Activated T-cell treated with anti-CD3 and anti-CD28 coated beads, Interleukin-2, amount 50 U/mL, for 24 hours (primary cell): Measurements from ENCODE around the gene AMBRA1.
"Not testable (repeated sequence)": the region's sequence is repeated elsewhere in the genome, so short reads cannot be mapped to it uniquely, and the experiment has no call there.

Source experiments
- DNase-seq: peaks from one replicate; pipeline ENCODE4 v3.0.0-alpha.2; 2020
- H3K27ac Mint-ChIP-seq: 2 replicates; pipeline ENCODE4 v1.8.0; 2020; ENCODE audit warnings: mild to moderate bottlenecking, mixed read lengths
- H3K27me3 Mint-ChIP-seq: 2 replicates; pipeline ENCODE4 v1.8.0; 2020; ENCODE audit warnings: mixed read lengths
- H3K36me3 Mint-ChIP-seq: 2 replicates; pipeline ENCODE4 v1.8.0; 2020; ENCODE audit warnings: low read depth, mixed read lengths
- H3K4me1 Mint-ChIP-seq: 2 replicates; pipeline ENCODE4 v1.8.0; 2020; ENCODE audit warnings: low read depth, mixed read lengths
- H3K4me3 Mint-ChIP-seq: 2 replicates; pipeline ENCODE4 v1.8.0; 2020; ENCODE audit warnings: mild to moderate bottlenecking, moderate library complexity, mixed read lengths
- H3K9me3 Mint-ChIP-seq: 2 replicates; pipeline ENCODE4 v1.8.0; 2020; ENCODE audit warnings: mixed read lengths

Gene AMBRA1

DNA sequence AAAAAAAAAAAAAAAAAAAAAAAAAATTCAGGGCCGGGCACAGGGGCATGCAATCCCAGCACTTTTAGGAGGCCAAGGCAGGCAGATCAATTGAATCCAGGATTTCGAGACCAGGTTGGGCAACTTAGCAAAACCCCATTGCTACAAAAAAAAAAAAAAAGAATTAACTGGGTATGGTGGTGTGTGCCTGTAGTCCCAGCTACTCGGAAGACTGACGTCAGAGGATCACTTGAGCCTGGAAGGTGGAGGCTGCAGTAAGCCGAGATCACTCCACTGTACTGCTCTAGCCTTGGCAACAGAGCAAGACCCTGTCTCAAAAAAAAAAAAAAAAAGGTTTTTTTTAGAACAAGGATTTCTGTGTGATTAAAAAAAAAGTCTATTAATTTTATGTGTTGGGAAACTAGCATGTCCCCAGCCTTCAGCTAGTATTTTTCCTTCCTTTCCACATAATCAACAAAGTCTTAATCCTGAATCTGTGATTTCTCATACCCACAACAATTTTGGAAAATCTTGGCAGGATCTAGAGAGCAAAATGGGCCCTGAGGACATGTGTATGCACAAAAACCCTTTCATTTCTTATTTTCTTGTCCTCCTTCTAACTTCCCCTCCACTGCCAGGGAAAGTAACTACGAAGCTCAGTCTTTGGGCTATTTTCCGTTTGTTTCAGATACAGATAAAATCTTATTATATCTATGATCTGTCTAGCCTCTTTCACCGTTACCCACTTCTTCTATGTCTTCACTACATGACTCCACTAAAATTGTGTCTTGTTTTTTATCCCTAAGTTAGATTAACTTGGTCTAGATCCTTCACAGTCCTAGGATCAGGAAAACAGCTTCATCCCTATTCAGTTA, 5.7 kb upstream of the AMBRA1 start:
- no peak for DNase-seq

DNA sequence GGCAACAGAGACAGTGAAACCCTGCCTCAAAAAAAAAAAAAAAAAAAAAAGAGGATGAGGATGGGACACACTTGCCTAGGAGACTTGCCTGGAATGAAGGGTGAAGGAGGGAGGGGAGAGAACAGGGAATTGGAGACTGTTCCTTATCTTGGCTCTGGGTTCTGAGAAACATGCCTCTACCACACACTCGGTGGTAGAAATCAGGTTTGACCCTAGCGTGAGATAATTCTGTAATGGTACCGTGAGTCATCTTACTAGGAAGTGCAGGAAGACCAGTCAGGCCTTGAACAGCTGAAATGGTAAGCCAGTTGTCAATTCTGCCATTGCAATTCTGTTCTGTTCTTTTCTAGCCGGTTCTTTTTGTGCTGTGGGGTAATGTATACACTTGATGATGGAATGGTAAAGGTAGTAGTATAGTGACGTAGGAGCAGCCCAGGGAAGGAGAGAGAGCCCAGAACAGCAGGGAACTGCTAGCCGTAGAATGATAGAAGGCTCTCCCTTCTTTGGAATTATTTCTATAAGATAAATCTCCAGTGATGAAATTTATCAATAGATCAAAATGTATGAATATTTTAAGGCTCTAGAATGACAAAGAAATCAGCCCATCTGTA, 3.9 kb upstream of the AMBRA1 start:
- H3K27me3 Mint-ChIP-seq, result no peaks in the 10 kb centered on the region
- H3K4me3 Mint-ChIP-seq, result no peak overlapping the region
- peaks cover 12% of the 10 kb centered on the region for H3K36me3 Mint-ChIP-seq
- H3K4me1 Mint-ChIP-seq, result peaks cover 18% of the 10 kb centered on the region
- no peak for DNase-seq
- H3K27ac Mint-ChIP-seq, result peak overlapping the region; percentile 70
- H3K9me3 Mint-ChIP-seq, result no peaks in the 10 kb centered on the region

More for the DNA sequence above, 5.7 kb upstream of the AMBRA1 start:
- no peaks in the 10 kb centered on the region for H3K27me3 Mint-ChIP-seq
- H3K27ac Mint-ChIP-seq, result no peak overlapping the region
- peaks cover 6% of the 10 kb centered on the region for H3K4me1 Mint-ChIP-seq
- H3K9me3 Mint-ChIP-seq, result no peaks in the 10 kb centered on the region
- peaks cover 8% of the 10 kb centered on the region for H3K36me3 Mint-ChIP-seq
- H3K4me3 Mint-ChIP-seq, result no peak overlapping the region

DNA sequence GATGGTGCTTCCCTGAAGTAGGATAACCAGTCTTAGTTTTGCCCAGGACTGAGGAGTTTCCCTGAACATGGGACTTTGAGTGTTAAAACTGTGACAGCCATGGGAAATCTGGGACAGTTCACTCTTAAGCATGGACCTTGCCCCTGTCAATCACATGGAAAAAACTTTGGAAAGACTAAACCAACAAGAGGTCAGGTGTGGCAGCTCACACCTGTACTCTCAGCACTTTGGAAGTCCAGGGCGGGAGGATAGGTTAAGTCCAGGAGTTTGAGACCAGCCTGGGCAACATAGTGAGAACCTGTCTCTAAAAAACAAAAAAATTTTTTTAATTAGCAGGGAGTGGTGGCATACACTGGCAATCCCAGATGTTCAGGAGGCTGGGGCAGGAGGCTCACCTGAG, 3.3 kb upstream of the AMBRA1 start:
- H3K27ac Mint-ChIP-seq, result no peak overlapping the region
- peaks cover 24% of the 10 kb centered on the region for H3K4me1 Mint-ChIP-seq

DNA sequence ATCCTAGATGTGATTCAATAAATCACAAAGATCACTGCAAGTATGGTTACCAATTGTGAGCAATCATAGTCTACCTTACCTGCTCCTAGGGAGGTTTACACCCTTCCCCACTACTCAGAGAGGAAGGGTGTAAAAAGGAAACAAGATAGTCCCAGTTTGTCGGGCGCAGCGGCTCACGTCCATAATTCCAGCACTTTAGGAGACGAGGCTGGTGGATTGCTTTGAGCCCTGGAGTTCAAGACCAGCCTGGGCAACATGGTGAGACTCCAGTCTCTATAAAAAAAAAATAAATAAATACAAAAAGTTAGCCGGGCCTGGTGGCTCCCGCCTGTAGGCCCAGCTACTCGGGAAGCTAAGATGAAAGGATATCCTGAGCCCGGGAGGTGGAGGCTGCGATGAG, 962 bp upstream of the AMBRA1 start:
- peaks cover 22% of the 10 kb centered on the region for H3K36me3 Mint-ChIP-seq

More for the DNA sequence above, 3.3 kb upstream of the AMBRA1 start:
- H3K36me3 Mint-ChIP-seq, result peaks cover 12% of the 10 kb centered on the region
- no peaks in the 10 kb centered on the region for H3K9me3 Mint-ChIP-seq
- H3K4me3 Mint-ChIP-seq, result no peak overlapping the region
- DNase-seq, result no peak
- H3K27me3 Mint-ChIP-seq, result no peaks in the 10 kb centered on the region

DNA sequence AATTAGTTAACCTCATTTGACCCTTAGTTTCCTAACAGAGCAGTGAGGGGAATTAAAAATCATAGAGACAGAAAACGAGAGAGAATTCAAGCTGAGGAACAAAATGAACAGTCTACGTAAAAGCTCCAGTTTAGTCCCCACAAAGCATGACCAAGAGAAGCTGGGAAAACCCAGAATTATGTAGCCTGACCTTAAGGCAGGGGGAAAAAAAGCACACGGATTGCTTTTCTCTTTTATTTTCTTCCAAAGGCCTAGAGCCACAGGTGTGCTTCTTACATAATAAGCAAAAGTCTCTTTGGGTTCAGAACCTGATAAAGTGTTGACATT, 514 bp upstream of the AMBRA1 start:
- Mint-ChIP-seq H3K4me3 (peak overlapping the region; percentile 99), H3K27ac (peak overlapping the region; percentile 95), H3K27me3 (no peaks in the 10 kb centered on the region), H3K9me3 (no peaks in the 10 kb centered on the region), H3K4me1 (peaks cover 42% of the 10 kb centered on the region), H3K36me3 (peaks cover 23% of the 10 kb centered on the region)
- DNase-seq, result no peak

More for the DNA sequence above, 962 bp upstream of the AMBRA1 start:
- H3K4me1 Mint-ChIP-seq, result peaks cover 40% of the 10 kb centered on the region
- no peak overlapping the region for H3K4me3 Mint-ChIP-seq
- no peaks in the 10 kb centered on the region for H3K9me3 Mint-ChIP-seq
- DNase-seq, result no peak
- no peak overlapping the region for H3K27ac Mint-ChIP-seq
- no peaks in the 10 kb centered on the region for H3K27me3 Mint-ChIP-seq

DNA sequence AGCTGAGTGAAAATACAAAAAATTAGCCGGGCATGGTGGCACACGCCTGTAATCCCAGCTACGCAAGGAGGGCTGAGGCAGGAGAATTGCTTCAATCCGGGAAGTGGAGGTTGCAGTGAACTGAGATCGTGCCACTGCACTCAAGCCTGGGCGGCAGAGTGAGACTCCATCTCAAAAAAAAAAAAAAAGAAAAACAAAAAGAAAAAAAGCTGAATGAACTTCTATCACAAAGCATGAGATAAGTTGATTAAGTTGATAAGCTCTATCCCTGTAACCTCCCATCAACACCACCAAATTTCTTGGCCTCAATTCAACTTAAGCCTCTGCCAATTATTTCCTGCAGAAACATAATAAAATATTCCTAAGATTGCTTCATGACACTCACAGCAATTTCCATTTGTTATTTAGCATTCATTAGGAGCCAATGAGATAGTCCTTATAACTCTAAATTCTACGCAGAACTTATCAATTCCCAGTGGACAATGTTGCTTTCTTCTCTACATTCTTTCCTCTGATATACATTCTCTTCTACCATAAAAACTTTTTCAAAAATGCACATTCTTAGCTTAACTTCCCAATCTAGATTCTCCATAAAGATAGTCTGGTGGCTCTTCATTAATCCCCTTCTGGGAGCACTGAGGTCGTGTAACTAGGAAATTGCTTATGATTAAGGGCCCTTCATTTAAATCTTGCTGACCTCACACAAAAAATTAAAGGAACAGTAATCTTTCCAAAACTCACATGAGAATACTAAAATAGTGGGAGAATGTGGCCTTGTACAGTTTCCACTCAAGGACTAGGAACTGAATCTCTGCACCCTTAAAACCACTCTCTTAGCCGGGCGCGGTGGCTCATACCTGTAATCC, 2.9 kb downstream of the AMBRA1 start:
- H3K9me3 Mint-ChIP-seq, result no peaks in the 10 kb centered on the region
- H3K27ac Mint-ChIP-seq, result peak overlapping the region; percentile 56
- peak overlapping the region; percentile 37 for H3K4me3 Mint-ChIP-seq
- peaks cover 50% of the 10 kb centered on the region for H3K4me1 Mint-ChIP-seq
- H3K36me3 Mint-ChIP-seq, result peaks cover 41% of the 10 kb centered on the region
- no peak for DNase-seq
- H3K27me3 Mint-ChIP-seq, result no peaks in the 10 kb centered on the region

DNA sequence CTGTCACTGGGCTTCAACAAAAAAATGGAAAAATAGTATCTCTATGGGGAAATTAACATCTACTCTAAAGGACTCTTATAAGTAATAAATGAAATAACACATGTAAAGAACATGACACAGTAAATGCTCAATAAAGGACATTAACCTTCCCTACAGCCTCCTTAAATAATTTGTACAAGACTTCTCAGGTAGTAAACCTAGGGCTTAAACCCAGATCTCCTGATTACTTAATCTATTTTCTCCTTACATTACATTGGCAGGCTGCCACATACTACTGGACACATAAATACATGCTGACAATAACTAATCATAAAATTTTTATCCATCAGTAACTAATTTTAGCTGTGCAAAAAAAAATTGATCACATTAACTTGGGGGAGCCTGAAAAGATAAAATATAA, 4.9 kb downstream of the AMBRA1 start:
- Mint-ChIP-seq H3K9me3 (no peaks in the 10 kb centered on the region), H3K27ac (peak overlapping the region; percentile 1), H3K4me1 (peaks cover 43% of the 10 kb centered on the region), H3K4me3 (no peak overlapping the region), H3K27me3 (no peaks in the 10 kb centered on the region), H3K36me3 (peaks cover 47% of the 10 kb centered on the region)
- DNase-seq, result no peak

DNA sequence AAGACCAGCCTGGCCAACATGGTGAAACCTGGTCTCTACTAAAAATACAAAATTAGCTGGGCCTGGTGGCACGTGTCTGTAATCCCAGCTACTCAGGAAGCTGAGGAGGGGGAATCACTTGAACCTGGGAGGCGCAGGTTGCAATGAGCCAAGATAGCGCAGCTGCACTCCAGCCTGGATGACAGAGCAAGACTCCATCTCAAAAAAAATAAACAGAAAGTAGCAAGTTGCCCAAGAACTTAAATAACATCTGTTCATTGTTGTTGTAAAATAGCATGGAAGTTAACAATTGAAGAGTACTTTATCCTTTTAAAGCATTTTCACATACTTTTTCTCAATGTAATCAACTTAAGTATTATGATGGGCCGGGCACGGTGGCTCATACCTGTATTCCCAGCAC, 5.7 kb downstream of the AMBRA1 start:
- Mint-ChIP-seq H3K4me1 (peaks cover 41% of the 10 kb centered on the region), H3K27ac (no peak overlapping the region), H3K9me3 (no peaks in the 10 kb centered on the region), H3K27me3 (no peaks in the 10 kb centered on the region), H3K36me3 (peaks cover 39% of the 10 kb centered on the region), H3K4me3 (no peak overlapping the region)
- DNase-seq, result no peak

DNA sequence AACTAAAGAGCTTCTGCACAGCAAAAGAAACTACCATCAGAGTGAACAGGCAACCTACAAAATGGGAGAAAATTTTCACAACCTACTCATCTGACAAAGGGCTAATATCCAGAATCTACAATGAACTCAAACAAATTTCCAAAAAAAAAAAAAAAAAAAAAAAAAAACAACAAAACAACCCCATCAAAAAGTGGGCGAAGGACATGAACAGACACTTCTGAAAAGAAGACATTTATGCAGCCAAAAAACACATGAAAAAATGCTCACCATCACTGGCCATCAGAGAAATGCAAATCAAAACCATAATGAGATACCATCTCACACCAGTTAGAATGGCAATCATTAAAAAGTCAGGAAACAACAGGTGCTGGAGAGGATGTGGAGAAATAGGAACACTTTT, 10.3 kb downstream of the AMBRA1 start:
- not testable (repeated sequence) for H3K9me3 Mint-ChIP-seq, H3K4me3 Mint-ChIP-seq
- peaks cover 30% of the 10 kb centered on the region for H3K36me3 Mint-ChIP-seq

DNA sequence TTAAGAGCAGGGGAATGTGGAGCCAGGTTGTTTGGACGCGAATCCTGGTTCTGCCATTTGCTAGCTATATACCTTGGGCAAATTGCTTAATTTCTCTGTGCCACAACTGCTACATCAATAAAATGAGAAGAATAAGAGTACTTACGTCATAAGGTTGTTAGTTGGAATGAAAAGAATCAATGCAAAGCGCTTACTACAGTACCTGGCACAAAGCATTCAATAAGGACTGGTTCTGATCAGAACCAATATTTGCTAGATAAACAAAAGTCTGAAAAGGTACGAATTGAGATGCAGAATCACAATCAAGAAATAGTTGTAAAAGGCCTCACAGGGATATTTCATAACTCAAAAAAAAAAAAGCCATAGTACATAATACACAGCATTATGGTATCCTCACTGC, 11.2 kb downstream of the AMBRA1 start:
- H3K9me3 Mint-ChIP-seq, result no peaks in the 10 kb centered on the region
- no peak overlapping the region for H3K4me3 Mint-ChIP-seq
- H3K27me3 Mint-ChIP-seq, result no peaks in the 10 kb centered on the region
- peaks cover 34% of the 10 kb centered on the region for H3K36me3 Mint-ChIP-seq
- H3K27ac Mint-ChIP-seq, result no peak overlapping the region
- no peak for DNase-seq
- H3K4me1 Mint-ChIP-seq, result peaks cover 24% of the 10 kb centered on the region

More for the DNA sequence above, 10.3 kb downstream of the AMBRA1 start:
- H3K27ac Mint-ChIP-seq, H3K27me3 Mint-ChIP-seq, DNase-seq: not testable (repeated sequence)
- H3K4me1 Mint-ChIP-seq, result peaks cover 29% of the 10 kb centered on the region

DNA sequence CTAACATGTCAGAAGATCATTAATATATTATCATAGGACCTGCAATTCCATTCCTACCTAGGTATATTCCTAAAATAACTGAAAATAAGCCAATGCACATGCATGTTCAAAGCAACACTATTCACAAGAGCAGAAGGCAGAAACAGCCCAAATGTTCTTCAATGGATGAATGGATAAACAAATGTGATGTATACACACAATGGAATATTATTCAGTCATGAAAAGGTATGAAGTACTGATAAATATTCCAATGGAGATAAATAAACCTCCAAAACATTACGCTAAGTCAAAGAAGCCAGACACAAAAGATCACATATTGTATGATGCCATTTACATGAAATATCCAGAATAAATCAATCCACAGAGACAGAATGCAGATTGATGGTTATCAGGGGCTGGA, 16.8 kb downstream of the AMBRA1 start:
- peaks cover 44% of the 10 kb centered on the region for H3K36me3 Mint-ChIP-seq
- no peak overlapping the region for H3K27ac Mint-ChIP-seq
- H3K4me1 Mint-ChIP-seq, result peaks cover 40% of the 10 kb centered on the region
- no peaks in the 10 kb centered on the region for H3K27me3 Mint-ChIP-seq
- no peak overlapping the region for H3K4me3 Mint-ChIP-seq
- no peak for DNase-seq
- no peaks in the 10 kb centered on the region for H3K9me3 Mint-ChIP-seq

DNA sequence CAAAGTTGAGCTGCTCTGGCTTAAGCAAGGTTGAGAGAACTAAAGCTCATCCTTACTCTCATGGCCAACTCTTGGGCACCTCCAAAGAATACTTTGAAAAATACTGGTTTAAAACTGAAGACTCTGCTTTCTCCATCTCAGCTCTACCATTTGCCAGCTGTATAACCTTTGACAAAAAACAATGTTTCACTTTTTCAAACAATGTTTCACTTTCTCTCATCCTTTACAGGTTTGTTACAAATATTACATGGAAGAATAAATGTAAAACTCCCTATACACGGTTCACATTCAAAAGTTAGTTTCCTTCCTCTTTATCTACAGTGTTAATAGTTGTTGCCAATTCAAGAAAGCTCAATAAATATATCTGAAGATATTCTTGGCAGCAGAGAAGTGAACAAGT, 19.2 kb downstream of the AMBRA1 start:
- Mint-ChIP-seq H3K9me3 (no peaks in the 10 kb centered on the region), H3K4me3 (no peak overlapping the region), H3K36me3 (peaks cover 40% of the 10 kb centered on the region), H3K27me3 (no peaks in the 10 kb centered on the region), H3K4me1 (peaks cover 42% of the 10 kb centered on the region), H3K27ac (peak overlapping the region; percentile 67)
- DNase-seq, result no peak

DNA sequence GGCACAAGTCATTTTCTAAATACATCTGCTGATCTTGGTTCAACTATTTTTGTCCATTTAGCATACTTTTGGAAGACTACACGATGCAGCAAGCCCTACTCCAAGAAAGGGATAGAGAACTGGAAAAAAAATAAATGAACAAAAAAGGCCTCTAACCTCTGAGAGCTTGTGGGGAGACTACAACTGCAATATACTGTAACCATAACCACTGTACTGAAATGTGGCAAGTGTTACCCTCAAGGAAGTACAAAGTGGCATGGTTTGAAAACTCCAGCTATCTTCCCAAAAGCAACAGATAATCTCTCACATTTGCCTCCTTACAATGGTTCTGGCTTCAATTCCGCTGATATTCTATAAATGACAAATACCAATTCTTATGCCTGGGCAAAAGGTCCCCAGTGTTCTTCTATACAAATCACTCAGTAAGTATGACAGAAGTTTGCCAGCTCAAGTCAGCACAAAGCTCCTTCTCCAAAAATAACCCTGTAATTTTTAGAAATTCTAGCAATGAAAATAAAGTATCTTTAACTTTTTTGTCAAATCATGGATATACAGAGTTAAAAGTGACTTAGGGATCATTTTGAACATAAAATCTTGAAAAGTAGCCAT, 22.9 kb downstream of the AMBRA1 start:
- Mint-ChIP-seq H3K4me3 (no peak overlapping the region), H3K4me1 (peaks cover 34% of the 10 kb centered on the region), H3K27me3 (no peaks in the 10 kb centered on the region), H3K9me3 (no peaks in the 10 kb centered on the region), H3K27ac (peak overlapping the region; percentile 23), H3K36me3 (peaks cover 16% of the 10 kb centered on the region)
- no peak for DNase-seq

DNA sequence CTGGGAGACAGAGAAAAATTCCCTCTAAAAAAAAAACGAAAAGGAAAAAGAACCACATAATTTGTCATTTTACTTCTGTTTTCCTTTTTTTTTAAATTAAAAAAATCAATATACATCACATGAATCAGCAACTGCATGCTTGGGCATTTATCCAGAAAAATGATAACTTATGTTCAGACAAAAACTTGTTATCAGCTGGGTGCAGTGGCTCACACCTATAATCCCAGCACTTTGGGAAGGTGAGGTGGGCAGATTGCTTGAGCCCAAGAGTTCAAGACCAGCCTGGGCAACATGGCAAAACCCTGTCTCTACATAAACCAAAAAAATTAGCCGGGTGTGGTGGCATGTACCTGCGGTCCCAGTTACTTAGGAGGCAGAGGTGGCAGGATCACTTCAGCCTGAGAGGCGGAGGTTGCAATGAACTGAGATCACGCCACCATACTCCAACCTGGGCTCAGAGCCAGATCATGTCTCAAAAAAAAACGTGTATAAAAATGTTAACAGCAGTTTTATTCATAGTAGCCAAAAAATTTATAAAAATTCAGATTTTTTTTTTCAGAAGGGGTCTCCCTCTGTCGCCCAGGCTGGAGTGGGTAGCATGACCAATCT, 28.5 kb downstream of the AMBRA1 start:
- DNase-seq, result no peak
- H3K27me3 Mint-ChIP-seq, result no peaks in the 10 kb centered on the region
- H3K4me3 Mint-ChIP-seq, result no peak overlapping the region
- H3K9me3 Mint-ChIP-seq, result no peaks in the 10 kb centered on the region
- H3K27ac Mint-ChIP-seq, result no peak overlapping the region
- H3K36me3 Mint-ChIP-seq, result peaks cover 1% of the 10 kb centered on the region
- H3K4me1 Mint-ChIP-seq, result peaks cover 44% of the 10 kb centered on the region
